COR-L47 (cell line): ENCODE measurements around the gene DDX54.

Experiments
- DNase-seq: peaks from one replicate; lab custom pipeline; 2025; lab: John Stamatoyannopoulos, UW

The DDX54 gene

GRCh38 chr12:113185180-113186032 is at the start of gene DDX54, which contains the start of gene RITA1:
DDX54 (minus strand) TSS chr12:113185478; CDS start chr12:113185451, 27 bp downstream.
RITA1 (plus strand) TSS chr12:113185721; CDS start chr12:113186747, 1,026 bp downstream.
- DNase-seq = peak; percentile 76

GRCh38 chr12:113234483-113234882 is 49.2 kb upstream of the DDX54 start:
- no peak for DNase-seq

- DNase-seq = no peak
These were observed 48.7 kb upstream of the DDX54 start for GRCh38 chr12:113233967-113234366.

GRCh38 chr12:113232840-113233585 is 47.7 kb upstream of the DDX54 start:
- peak; percentile 93 for DNase-seq

- no peak for DNase-seq
These were observed 47.0 kb upstream of the DDX54 start for GRCh38 chr12:113232089-113232839.

- DNase-seq = no peak
These were observed 46.2 kb upstream of the DDX54 start for GRCh38 chr12:113231235-113232088.

- no peak for DNase-seq
These were observed 45.3 kb upstream of the DDX54 start for GRCh38 chr12:113230315-113231234.

- no peak for DNase-seq
These were observed 43.2 kb upstream of the DDX54 start for GRCh38 chr12:113228394-113229028.

- DNase-seq = no peak
These were observed 42.6 kb upstream of the DDX54 start for GRCh38 chr12:113227686-113228391.

- no peak for DNase-seq
These were observed 41.7 kb upstream of the DDX54 start for GRCh38 chr12:113226696-113227568.

GRCh38 chr12:113224955-113225354 is 39.7 kb upstream of the DDX54 start:
- no peak for DNase-seq

- DNase-seq = peak; percentile 79
These were observed 37.7 kb upstream of the DDX54 start for GRCh38 chr12:113222730-113223531.

- no peak for DNase-seq
These were observed 36.9 kb upstream of the DDX54 start for GRCh38 chr12:113221997-113222729.

- peak; percentile 99 for DNase-seq
These were observed 36.1 kb upstream of the DDX54 start, which contains the start of gene TPCN1 for GRCh38 chr12:113221181-113221996. TPCN1 (plus strand) TSS chr12:113221464; CDS start chr12:113226853, 5,389 bp downstream.

GRCh38 chr12:113220593-113221180 is 35.4 kb upstream of the DDX54 start:
- peak; percentile 19 for DNase-seq
